Endothelial cell of umbilical vein (primary cell): ENCODE data around the gene RPS14. TPM values are rescaled to one million over a fixed set of nuclear protein-coding genes. Genes with fewer than 3 reads are reported as not detected.
A peak's percentile ranks its signal among the peaks of the same experiment; 100 is the strongest.

Source experiments
- BruUV-seq: library from RNA; stranded (reverse); fragments of 400-500 nt; replicated peaks from 2 replicates; lab custom pipeline; 2021; lab: Mats Ljungman, UMichigan
- CTCF ChIA-PET: fragments of 300-600, 350-600 bp; sonication (Branson Sonifier 250); formaldehyde crosslinking; loops from one replicate; lab custom pipeline; 2021; ENCODE audit warnings: antibody characterized with exemption, inconsistent platforms; lab: Charles Lee
- POLR2A ChIA-PET: fragments of 300-600, 350-600 bp; sonication (Branson Sonifier 250); formaldehyde crosslinking; loops from one replicate; lab custom pipeline; 2021; ENCODE audit warnings: antibody characterized with exemption, inconsistent platforms; lab: Charles Lee
- DNase-seq: peaks from one replicate; pipeline ENCODE4 v3.0.0-alpha.2; 2011; ENCODE audit warnings: low read depth, low spot score
- FAIRE-seq: peaks from 2 replicates; lab custom pipeline; 2011; peaks lifted over from hg19 to GRCh38; lab: Jason Lieb, UNC
- H2AFZ ChIP-seq: 2 replicates; pipeline ENCODE4 v1.6.0; 2012; ENCODE audit warnings: low read depth, low read length, control low read depth, inconsistent platforms
- H3K27ac ChIP-seq: 2 replicates; pipeline ENCODE4 v1.5.1; 2011; ENCODE audit warnings: low read depth, mild to moderate bottlenecking, control low read depth, low read length, moderate library complexity; ENCODE audit not compliant: insufficient read depth
- H3K27me3 ChIP-seq, 2 experiments: 2 replicates each; pipeline versions ENCODE4 v1.6.0 to v1.6.1; 2011; ENCODE audit warnings: low read length in 2 of 2, mixed read lengths in 1 of 2; ENCODE audit not compliant: control insufficient read depth in 2 of 2, insufficient read depth in 2 of 2
- H3K36me3 ChIP-seq, 2 experiments: 2 replicates in 1 of 2; 3 replicates in 1 of 2; pipeline ENCODE4 v1.5.1; 2011; ENCODE audit warnings: low read length in 2 of 2, mild to moderate bottlenecking in 1 of 2, moderate library complexity in 1 of 2; ENCODE audit not compliant: control insufficient read depth in 2 of 2, insufficient read depth in 2 of 2; ENCODE audit errors: extremely low read depth in 1 of 2
- H3K4me1 ChIP-seq: 3 replicates; pipeline ENCODE4 v1.5.1; 2011; ENCODE audit warnings: mild to moderate bottlenecking, low read length; ENCODE audit not compliant: control insufficient read depth, insufficient read depth; ENCODE audit errors: extremely low read depth
- H3K4me2 ChIP-seq: 2 replicates; pipeline ENCODE4 v1.6.1; 2011; ENCODE audit warnings: low read length, control low read depth, mixed read lengths; ENCODE audit not compliant: insufficient read depth
- H3K4me3 ChIP-seq, 3 experiments: fragments of 200-600 bp in 1 of 3; sonication (generic), shearing (Covaris generic) in 1 of 3; replicated peaks in 1 of 3; 2 replicates each; pipeline ENCODE4 v1.5.1; 2011 to 2016; ENCODE audit warnings: control low read depth in 3 of 3, low read length in 3 of 3, mild to moderate bottlenecking in 2 of 3, inconsistent platforms in 1 of 3, low read depth in 1 of 3, moderate library complexity in 1 of 3; ENCODE audit not compliant: insufficient read depth in 1 of 3
- H3K79me2 ChIP-seq: 2 replicates; pipeline ENCODE4 v1.6.0; 2012; ENCODE audit warnings: low read length, inconsistent platforms; ENCODE audit not compliant: control insufficient read depth, insufficient read depth
- H3K9ac ChIP-seq: replicated peaks from 2 replicates; pipeline ENCODE3; 2011; ENCODE audit warnings: low read length, control low read depth; ENCODE audit not compliant: insufficient read depth; ENCODE audit errors: extremely low read depth
- H3K9me1 ChIP-seq: replicated peaks from 3 replicates; pipeline ENCODE4 v1.6.0; 2011; ENCODE audit warnings: mild to moderate bottlenecking, low read length; ENCODE audit not compliant: control insufficient read depth, insufficient read depth; ENCODE audit errors: extremely low read depth
- H3K9me3 ChIP-seq: replicated peaks from 2 replicates; pipeline ENCODE4 v1.5.1; 2012; ENCODE audit warnings: low read length, inconsistent platforms; ENCODE audit not compliant: control insufficient read depth, insufficient read depth
- H4K20me1 ChIP-seq: replicated peaks from 2 replicates; pipeline ENCODE3; 2011; ENCODE audit warnings: mild to moderate bottlenecking, low read length; ENCODE audit not compliant: control insufficient read depth, insufficient read depth; ENCODE audit errors: extremely low read depth
- CTCF ChIP-seq, 2 donors: IDR thresholded peaks; 1 replicate in 1 of 2; 2 replicates in 1 of 2; pipeline ENCODE4 v1.5.1; 2011; ENCODE audit warnings: low read length in 2 of 2, mild to moderate bottlenecking in 2 of 2, moderate library complexity in 2 of 2, control low read depth in 1 of 2, inconsistent platforms in 1 of 2, low read depth in 1 of 2; ENCODE audit not compliant: insufficient read depth in 1 of 2; ENCODE audit errors: extremely low read depth in 1 of 2
- EZH2 ChIP-seq: IDR thresholded peaks from 2 replicates; pipeline ENCODE4 v1.6.1; 2012; ENCODE audit warnings: borderline replicate concordance, low read depth, mild to moderate bottlenecking, moderate library complexity, low read length, inconsistent platforms; ENCODE audit not compliant: severe bottlenecking
- GATA2 ChIP-seq: IDR thresholded peaks from 2 replicates; pipeline ENCODE4 v1.7.0; 2011; ENCODE audit warnings: low read depth, mild to moderate bottlenecking, moderate library complexity, mixed read lengths, low read length; ENCODE audit not compliant: insufficient read length, insufficient read depth
- JUN ChIP-seq: IDR thresholded peaks from 2 replicates; pipeline ENCODE4 v1.6.1; 2011; ENCODE audit warnings: borderline replicate concordance, low read depth; ENCODE audit not compliant: insufficient read length, insufficient read depth
- MYC ChIP-seq: IDR thresholded peaks from one replicate; pipeline ENCODE4 v1.6.1; 2011; ENCODE audit warnings: mild to moderate bottlenecking, low read depth, low read length
- POLR2AphosphoS5 ChIP-seq: IDR thresholded peaks from 2 replicates; pipeline ENCODE4 v1.6.1; 2012; ENCODE audit warnings: low read depth, mild to moderate bottlenecking, control low read depth, low read length, moderate library complexity; ENCODE audit not compliant: insufficient read depth
- dilution Hi-C: fragments of 300-500 bp; cut with MboI; formaldehyde crosslinking; loops from one replicate; pipeline ENCODE4 v1.15.0; 2019; ENCODE audit warnings: low sequenced_read_pairs; ENCODE audit not compliant: extremely low pct_ligation_motif_present
- intact Hi-C: fragments of 100-400 bp; cut with micrococcal nuclease; formaldehyde crosslinking; loops from one replicate; pipeline ENCODE4 v1.10.0; 2022
- polyA plus RNA-seq, 4 experiments: library from polyadenylated mRNA; depleted of rRNA in 3 of 4; stranded (reverse) in 3 of 4; unstranded in 1 of 4; fragments of >200 nt; gene quantifications; 2 replicates each; pipeline versions ENCODE4 v1.2.1 to v1.2.3, GENCODE V29; 2011 to 2012; ENCODE audit warnings: missing spikeins in 1 of 4
- total RNA-seq: library from RNA; stranded (reverse); gene quantifications from 2 replicates; pipeline ENCODE4 v1.2.3, GENCODE V29; 2021
- TF ChIP-seq, protein P1 (sequence below): IDR thresholded peaks from 2 replicates; pipeline ENCODE4 v1.6.1; 2011; ENCODE audit not compliant: insufficient read depth, insufficient read length

RPS14 gene
- total and polyA plus RNA-seq, 2 donors (not counting 3 experiments of a cell fraction or from before 2014, with no cell fraction given), result 1,852 to 5,521 TPM

DNA sequence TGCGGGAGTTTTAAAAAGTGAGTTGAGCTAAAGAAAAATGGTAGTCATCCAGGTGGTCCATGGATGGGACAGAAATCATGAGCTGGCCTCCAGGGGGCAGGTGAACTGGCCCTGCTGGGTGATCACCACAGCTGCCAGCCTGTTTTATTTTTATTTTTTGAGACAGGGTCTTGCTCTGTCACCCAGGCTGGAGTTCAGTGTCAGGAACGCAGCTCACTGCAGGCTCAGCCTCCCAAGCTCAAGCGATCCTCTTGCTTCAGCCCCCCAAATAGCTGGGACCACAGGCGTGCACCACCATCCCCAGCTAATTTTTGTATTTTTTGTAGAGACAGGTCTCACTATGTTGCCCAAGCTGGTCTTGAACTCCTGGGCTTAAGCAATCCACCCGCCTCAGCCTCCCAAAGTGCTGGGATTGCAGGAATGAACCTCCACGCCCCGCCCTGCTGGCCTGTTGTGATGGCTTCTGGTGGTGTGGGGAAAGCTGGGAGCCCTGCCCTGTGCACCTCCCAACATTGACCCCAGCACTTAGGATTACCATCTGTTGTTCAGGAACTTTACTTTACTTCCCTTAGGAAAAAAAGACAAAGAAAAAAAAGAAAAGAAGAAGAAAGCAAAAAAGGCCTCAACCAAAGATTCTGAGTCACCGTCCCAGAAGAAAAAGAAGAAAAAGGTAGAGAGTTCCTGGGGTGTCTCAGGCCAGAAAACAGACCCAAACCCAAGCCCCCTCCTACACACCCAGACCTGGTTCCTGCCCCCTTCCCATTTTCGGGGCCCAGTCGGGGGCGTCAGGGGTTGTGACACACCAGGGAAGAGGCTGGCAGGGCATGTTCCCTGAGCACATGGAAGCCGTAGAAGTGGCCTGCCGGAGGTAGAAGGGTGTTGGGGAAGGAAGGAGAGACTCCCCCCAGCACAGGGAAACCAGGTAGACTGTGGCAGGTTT is 51.5 kb downstream of the RPS14 start:
- Histone ChIP-seq H3K27ac (no peak overlapping the region), H2AFZ (no peak overlapping the region), H3K4me2 (no peak overlapping the region), H3K9me3 (no peaks in the 10 kb centered on the region), H3K4me1 (no peaks in the 10 kb centered on the region), H3K79me2 (no peaks in the 10 kb centered on the region), H3K27me3 (no peaks in the 10 kb centered on the region), H3K9ac (no peak overlapping the region), H4K20me1 (no peaks in the 10 kb centered on the region), H3K4me3 (no peak overlapping the region), H3K36me3 (peaks cover 5 to 35% of the 10 kb centered on the region in 2 experiments), H3K9me1 (no peaks in the 10 kb centered on the region)
- intact Hi-C loops (loop anchor here (1.0 kb wide), 1 partner anchor 38 kb away; no protein-coding TSS in a partner anchor), dilution Hi-C loops (no loop called here)
- DNase-seq (no peak), FAIRE-seq (no peak)
- POLR2A ChIA-PET, result no interaction called here
- BruUV-seq, result no TSS peak
- CTCF ChIA-PET, result interaction anchor here (0.7 to 6.1 kb wide), 7 partner anchors 11 to 125 kb away, joined by 3 to 70 read pairs (median 6); no protein-coding TSS in a partner anchor
- TF ChIP-seq GATA2 (no peak), MYC (no peak), JUN (no peak), POLR2AphosphoS5 (no peak), CTCF (IDR thresholded peaks at IDR 0.05; ENCODE audit: extremely low read depth in 1 of 2, insufficient read depth in 1 of 2, low read depth in 1 of 2, low read length in 2 of 2) (peak in 1 of 2 donors; percentile 6), EZH2 (no peak)
- TF ChIP-seq, protein P1, sequence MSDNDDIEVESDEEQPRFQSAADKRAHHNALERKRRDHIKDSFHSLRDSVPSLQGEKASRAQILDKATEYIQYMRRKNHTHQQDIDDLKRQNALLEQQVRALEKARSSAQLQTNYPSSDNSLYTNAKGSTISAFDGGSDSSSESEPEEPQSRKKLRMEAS, result no peak
